KMS-11 (cell line): ENCODE measurements around the gene DGKG.

ENCODE experiments used
- H2AFZ ChIP-seq: fragments of 200-600 bp; sonication (generic); 2 replicates; pipeline ENCODE4 v1.6.1; 2016; ENCODE audit warnings: antibody characterized with exemption, mixed run types, low read depth
- H3K27ac ChIP-seq: fragments of 200-600 bp; sonication (generic); 2 replicates; pipeline ENCODE4 v1.6.1; 2016; ENCODE audit warnings: mild to moderate bottlenecking, mixed run types
- H3K27me3 ChIP-seq: fragments of 200-600 bp; sonication (generic); 2 replicates; pipeline ENCODE4 v1.6.1; 2017; ENCODE audit warnings: mild to moderate bottlenecking, low read depth, mixed run types, moderate library complexity; ENCODE audit not compliant: insufficient read depth
- H3K36me3 ChIP-seq: fragments of 200-600 bp; sonication (generic); 2 replicates; pipeline ENCODE4 v1.6.1; 2017; ENCODE audit warnings: mild to moderate bottlenecking, mixed run types; ENCODE audit not compliant: insufficient read depth
- H3K4me1 ChIP-seq: fragments of 200-600 bp; sonication (generic); 2 replicates; pipeline ENCODE4 v1.6.1; 2016; ENCODE audit warnings: mild to moderate bottlenecking, low read depth, mixed run types; ENCODE audit not compliant: poor library complexity, severe bottlenecking
- H3K4me2 ChIP-seq: fragments of 200-600 bp; sonication (generic); 2 replicates; pipeline ENCODE4 v1.7.0; 2016; ENCODE audit warnings: mild to moderate bottlenecking, mixed run types
- H3K4me3 ChIP-seq: fragments of 200-600 bp; sonication (generic); IDR thresholded peaks from 2 replicates; pipeline ENCODE4 v1.6.1; 2017; ENCODE audit warnings: low read depth, low read length, mixed read lengths; ENCODE audit not compliant: insufficient read depth
- H3K79me2 ChIP-seq: fragments of 200-600 bp; sonication (generic); 2 replicates; pipeline ENCODE4 v1.6.1; 2016; ENCODE audit warnings: low read depth, mixed run types; ENCODE audit not compliant: insufficient read depth
- H3K9ac ChIP-seq: fragments of 200-600 bp; sonication (generic); 2 replicates; pipeline ENCODE4 v1.6.1; 2016; ENCODE audit warnings: mild to moderate bottlenecking, mixed run types
- H4K20me1 ChIP-seq: fragments of 200-600 bp; sonication (generic); 2 replicates; pipeline ENCODE4 v1.6.1; 2016; ENCODE audit warnings: mild to moderate bottlenecking, mixed run types; ENCODE audit not compliant: insufficient read depth
- CTCF ChIP-seq: fragments of 200-600 bp; sonication (generic); conservative IDR thresholded peaks from 2 replicates; pipeline ENCODE4 v1.6.1; 2017; ENCODE audit warnings: low read depth, mild to moderate bottlenecking, antibody characterized with exemption, low read length, moderate library complexity, mixed read lengths

Gene DGKG

DNA sequence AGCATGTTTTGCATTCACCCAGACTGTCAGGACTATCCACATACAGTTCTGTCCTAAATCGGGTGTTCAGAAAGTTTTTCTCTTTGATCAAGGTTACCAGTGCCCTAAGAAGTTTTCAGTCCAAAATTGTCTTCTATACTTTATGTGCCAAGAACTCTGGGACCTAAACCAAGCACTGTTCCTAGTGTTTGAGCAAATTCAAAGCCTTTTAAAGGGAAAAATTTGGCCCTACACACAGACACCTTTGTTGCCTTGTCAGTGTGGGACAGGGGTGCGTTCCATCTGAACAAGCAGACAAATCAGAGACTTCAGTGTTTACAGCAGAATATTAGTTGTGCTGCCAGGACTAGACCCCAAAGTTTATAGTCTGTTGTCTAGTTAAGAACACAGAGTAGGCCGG is 50.6 kb downstream of the DGKG start:
- H3K4me1 ChIP-seq: no peaks in the 10 kb centered on the region
- no peak overlapping the region for H3K27ac ChIP-seq
- no peaks in the 10 kb centered on the region for H3K36me3 ChIP-seq
- H3K27me3 ChIP-seq: no peaks in the 10 kb centered on the region
- no peaks in the 10 kb centered on the region for H3K79me2 ChIP-seq
- H2AFZ ChIP-seq: no peak overlapping the region
- H3K4me2 ChIP-seq: no peak overlapping the region
- no peak overlapping the region for H3K9ac ChIP-seq
- H3K4me3 ChIP-seq: no peak overlapping the region
- no peak for TF ChIP-seq CTCF
- H4K20me1 ChIP-seq: no peaks in the 10 kb centered on the region

DNA sequence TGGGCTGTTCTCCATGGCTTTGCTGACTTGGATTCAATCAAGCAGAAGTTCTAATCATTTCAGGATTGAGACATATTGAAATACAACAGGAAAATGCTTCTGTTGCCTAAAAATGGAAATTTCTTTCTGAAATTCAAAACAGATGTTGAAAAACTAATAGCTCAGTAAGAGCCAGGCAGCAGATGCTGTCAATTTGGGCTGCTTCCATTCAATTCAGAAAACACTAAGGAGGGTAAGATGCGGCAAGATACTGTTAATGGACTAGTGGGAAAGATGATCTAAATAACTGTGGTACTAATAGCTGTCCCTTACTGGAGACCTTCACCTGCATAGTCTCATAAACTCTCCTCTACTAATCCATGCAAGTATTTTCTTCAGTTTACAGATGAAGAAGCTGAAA is 53.5 kb downstream of the DGKG start:
- Histone ChIP-seq H3K4me1 (no peaks in the 10 kb centered on the region), H4K20me1 (no peaks in the 10 kb centered on the region; the same call in 1 of the 2 replicates), H3K4me2 (no peak overlapping the region), H3K79me2 (no peaks in the 10 kb centered on the region), H3K27ac (no peak overlapping the region), H3K27me3 (no peaks in the 10 kb centered on the region), H3K9ac (no peak overlapping the region), H3K4me3 (no peak overlapping the region), H2AFZ (no peak overlapping the region), H3K36me3 (no peaks in the 10 kb centered on the region)
- no peak for TF ChIP-seq CTCF

DNA sequence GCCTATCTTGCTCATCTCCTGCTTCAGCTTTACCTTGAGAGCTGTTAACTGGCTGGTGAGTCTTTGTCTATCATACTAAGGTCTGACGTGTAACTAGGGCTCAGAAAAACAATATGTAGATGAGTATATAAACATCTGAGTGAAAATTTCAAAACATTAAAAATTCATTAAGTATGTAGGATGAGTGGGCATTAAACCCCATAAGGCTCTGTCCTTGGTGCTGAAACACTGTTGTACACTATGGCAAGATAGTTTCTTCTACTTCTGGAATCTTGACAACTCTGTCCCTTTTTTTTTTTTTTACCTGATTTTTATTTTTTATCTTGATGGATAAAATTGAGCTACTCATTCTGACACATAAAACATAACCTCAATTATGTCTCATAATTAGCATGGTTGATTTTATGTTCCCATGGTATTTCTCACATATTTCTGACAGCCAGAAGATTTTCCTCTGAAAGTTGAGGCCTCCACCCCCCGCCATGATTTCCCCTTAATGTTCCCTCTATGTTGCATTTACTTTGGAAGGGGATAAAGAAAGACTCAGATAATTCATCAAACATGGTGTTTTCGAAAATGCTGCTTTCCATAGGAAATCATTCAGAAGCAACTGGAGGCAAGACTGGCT is 54.3 kb downstream of the DGKG start:
- Histone ChIP-seq H3K27ac (no peak overlapping the region), H3K4me2 (no peak overlapping the region), H3K4me1 (no peaks in the 10 kb centered on the region), H3K4me3 (no peak overlapping the region), H2AFZ (no peak overlapping the region), H3K79me2 (no peaks in the 10 kb centered on the region), H3K9ac (no peak overlapping the region), H3K27me3 (no peaks in the 10 kb centered on the region), H4K20me1 (no peaks in the 10 kb centered on the region; the same call in 1 of the 2 replicates), H3K36me3 (no peaks in the 10 kb centered on the region)
- TF ChIP-seq CTCF: no peak

DNA sequence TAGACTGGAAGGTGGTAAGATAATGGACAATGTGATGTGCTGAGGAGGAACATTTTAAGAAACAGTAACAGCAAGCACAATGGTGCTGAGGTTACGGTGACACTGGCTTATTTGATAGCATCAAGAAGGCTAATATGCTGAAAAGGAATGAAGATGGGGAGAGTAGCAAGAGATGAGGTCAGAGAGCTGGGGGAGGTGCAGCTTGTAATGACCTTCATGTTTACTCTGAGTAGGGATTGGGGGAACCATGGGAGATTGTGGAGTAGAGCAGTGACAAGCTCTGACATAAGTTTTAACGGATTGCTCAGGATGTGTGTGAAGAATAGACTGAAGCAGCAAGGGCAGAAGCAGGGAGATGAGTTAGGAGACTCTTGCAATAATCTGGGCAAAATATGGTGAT is 56.7 kb downstream of the DGKG start:
- Histone ChIP-seq H3K79me2 (no peaks in the 10 kb centered on the region), H3K4me2 (no peak overlapping the region), H3K4me1 (no peaks in the 10 kb centered on the region), H3K4me3 (no peak overlapping the region), H3K27ac (no peak overlapping the region), H3K27me3 (no peaks in the 10 kb centered on the region), H4K20me1 (no peaks in the 10 kb centered on the region; the same call in 1 of the 2 replicates), H2AFZ (no peak overlapping the region), H3K9ac (no peak overlapping the region), H3K36me3 (no peaks in the 10 kb centered on the region)
- TF ChIP-seq CTCF: no peak
